Uterus (tissue), 4 donors: ENCODE results near the gene SIPA1L3. TPM values are rescaled to one million over a fixed set of nuclear protein-coding genes. Genes with fewer than 3 reads are reported as not detected.

Experiments
- DNase-seq, 2 donors: peaks; one replicate each; pipeline ENCODE4 v3.0.0-alpha.2; 2019 to 2020
- H3K27ac ChIP-seq, 2 donors: fragments of 200-600 bp; sonication (generic); 1 replicate in 1 of 2; 2 replicates in 1 of 2; pipeline ENCODE4 v1.5.1; 2016 to 2018
- H3K27me3 ChIP-seq, 2 donors: fragments of 200-600 bp; sonication (generic); one replicate each; pipeline ENCODE4 v1.5.1; 2018 to 2019; ENCODE audit warnings: control low read depth in 1 of 2
- H3K36me3 ChIP-seq, 2 donors: fragments of 200-600 bp; sonication (generic); one replicate each; pipeline ENCODE4 v1.5.1; 2019; ENCODE audit warnings: control low read depth in 1 of 2
- H3K4me1 ChIP-seq, 2 donors: fragments of 200-600 bp; sonication (generic); one replicate each; pipeline ENCODE4 v1.5.1; 2018 to 2019; ENCODE audit warnings: control low read depth in 1 of 2
- H3K4me3 ChIP-seq, 2 donors: fragments of 200-600 bp; sonication (generic); 1 replicate in 1 of 2; 2 replicates in 1 of 2; pipeline ENCODE4 v1.5.1; 2018 to 2019; ENCODE audit warnings: mild to moderate bottlenecking in 1 of 2
- H3K9me3 ChIP-seq, 2 donors: fragments of 200-600 bp; sonication (generic); one replicate each; pipeline ENCODE4 v1.5.1; 2019; ENCODE audit warnings: control low read depth in 1 of 2
- POLR2A ChIP-seq, 2 donors: fragments of 450-650 bp; IDR thresholded peaks; one replicate each; pipeline ENCODE4 v1.6.1; 2016; ENCODE audit warnings: antibody characterized with exemption in 2 of 2, mild to moderate bottlenecking in 1 of 2, moderate library complexity in 1 of 2
- intact Hi-C: fragments of 100-400 bp; cut with DNase I; formaldehyde crosslinking; loops from one replicate; pipeline ENCODE4 v1.15.1; 2023; ENCODE audit warnings: low total_unique reads
- total RNA-seq, 4 donors: library from RNA; depleted of rRNA in 3 of 4; stranded (reverse); fragments of >200 nt in 3 of 4; gene quantifications; one replicate each; pipeline versions ENCODE4 v1.1.0 to v1.2.4, GENCODE V29; 2014 to 2023
- TF ChIP-seq, protein P1 (sequence below), 4 experiments: fragments of 200-600 bp in 2 of 4; fragments of 450-650 bp in 2 of 4; sonication (generic) in 2 of 4; IDR thresholded peaks; one replicate each; pipeline ENCODE4 v1.5.1; 2016 to 2019; ENCODE audit warnings: antibody characterized with exemption in 4 of 4, mild to moderate bottlenecking in 2 of 4, moderate library complexity in 1 of 4
- donor health status: DM: yes; HTN: yes; CAD: no.

Gene SIPA1L3
- total RNA-seq, 4 donors from 2014 or later, result 11.5 to 41.8 (median 21.5) TPM

DNA sequence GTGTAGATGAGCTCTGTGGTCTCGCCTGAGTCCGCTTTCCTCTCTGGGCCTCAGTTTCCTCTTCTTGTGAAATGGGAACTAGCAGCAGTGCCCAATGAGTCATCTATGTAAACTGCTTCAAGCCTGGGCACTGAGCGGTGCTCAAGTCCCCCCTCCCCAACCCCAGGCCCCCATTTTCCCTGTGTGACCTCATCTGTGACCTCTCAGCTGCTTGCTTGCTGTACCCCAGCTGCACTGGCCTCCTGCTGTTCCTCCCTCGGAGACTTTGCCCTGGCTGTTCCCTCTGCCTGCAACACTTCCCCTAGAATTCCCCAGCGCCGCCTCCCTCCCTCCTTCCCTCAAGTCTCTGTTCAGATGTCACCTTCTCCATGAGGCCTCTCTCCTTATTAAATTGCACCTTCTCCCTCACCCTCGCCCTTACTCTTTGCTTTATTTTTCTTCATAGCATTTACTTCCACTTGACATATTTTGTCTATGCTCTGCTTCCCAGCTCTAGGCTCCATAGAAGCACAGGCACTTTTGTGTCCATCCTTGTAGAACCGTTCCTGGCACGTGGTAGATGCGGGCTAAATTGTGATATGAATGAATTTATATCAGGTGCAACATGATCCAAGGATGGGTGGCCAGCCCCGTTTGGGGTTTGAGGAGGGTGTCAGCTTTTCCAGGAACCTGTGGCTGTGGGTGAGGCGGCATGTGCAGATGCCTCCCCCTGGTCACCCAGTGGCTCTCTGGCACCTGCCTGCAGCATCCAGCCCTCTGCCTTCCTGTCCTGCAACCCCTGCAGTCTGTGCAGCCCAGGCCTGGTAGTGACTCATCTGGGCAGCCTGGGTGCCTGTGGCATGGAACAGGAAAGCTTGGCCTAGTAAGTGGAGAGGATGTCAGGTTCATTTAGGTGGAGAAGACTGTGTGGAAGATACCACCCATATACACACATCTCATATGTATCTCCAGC, 26.3 kb downstream of the SIPA1L3 start:
- TF ChIP-seq, protein P1, sequence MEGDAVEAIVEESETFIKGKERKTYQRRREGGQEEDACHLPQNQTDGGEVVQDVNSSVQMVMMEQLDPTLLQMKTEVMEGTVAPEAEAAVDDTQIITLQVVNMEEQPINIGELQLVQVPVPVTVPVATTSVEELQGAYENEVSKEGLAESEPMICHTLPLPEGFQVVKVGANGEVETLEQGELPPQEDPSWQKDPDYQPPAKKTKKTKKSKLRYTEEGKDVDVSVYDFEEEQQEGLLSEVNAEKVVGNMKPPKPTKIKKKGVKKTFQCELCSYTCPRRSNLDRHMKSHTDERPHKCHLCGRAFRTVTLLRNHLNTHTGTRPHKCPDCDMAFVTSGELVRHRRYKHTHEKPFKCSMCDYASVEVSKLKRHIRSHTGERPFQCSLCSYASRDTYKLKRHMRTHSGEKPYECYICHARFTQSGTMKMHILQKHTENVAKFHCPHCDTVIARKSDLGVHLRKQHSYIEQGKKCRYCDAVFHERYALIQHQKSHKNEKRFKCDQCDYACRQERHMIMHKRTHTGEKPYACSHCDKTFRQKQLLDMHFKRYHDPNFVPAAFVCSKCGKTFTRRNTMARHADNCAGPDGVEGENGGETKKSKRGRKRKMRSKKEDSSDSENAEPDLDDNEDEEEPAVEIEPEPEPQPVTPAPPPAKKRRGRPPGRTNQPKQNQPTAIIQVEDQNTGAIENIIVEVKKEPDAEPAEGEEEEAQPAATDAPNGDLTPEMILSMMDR (IDR thresholded peaks at IDR 0.05), result no peak
- TF ChIP-seq POLR2A (IDR thresholded peaks at IDR 0.05), result no peak
- no peak overlapping the region for H3K27ac ChIP-seq

DNA sequence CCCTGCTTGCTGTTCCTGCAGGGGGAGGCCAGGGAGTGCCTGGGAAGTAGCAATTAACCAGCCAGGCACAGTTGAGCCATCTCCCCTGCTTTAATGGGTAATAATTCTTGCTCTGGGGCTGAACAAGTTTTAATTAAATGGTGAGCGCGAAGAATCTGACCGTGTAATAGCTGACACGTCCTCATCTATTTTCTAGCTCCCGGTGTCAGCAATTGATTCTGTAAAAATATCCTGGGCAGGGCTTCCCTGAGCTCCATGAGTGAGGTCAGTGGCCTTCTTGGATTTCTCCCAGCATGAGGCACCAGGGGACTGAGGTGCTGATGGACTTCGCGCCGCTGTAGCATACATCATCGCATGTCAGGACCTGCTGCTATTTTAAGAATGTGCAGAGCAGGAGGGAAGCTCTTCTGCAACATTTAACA, 26.9 kb downstream of the SIPA1L3 start:
- no peak overlapping the region for H3K27ac ChIP-seq
- H3K9me3 ChIP-seq, result no peaks in the 10 kb centered on the region
- intact Hi-C loops, result no loop called here
- no peak overlapping the region for H3K4me3 ChIP-seq
- no peaks in the 10 kb centered on the region for H3K36me3 ChIP-seq
- no peaks in the 10 kb centered on the region for H3K4me1 ChIP-seq
- TF ChIP-seq, protein P1 (IDR thresholded peaks at IDR 0.05), result no peak
- TF ChIP-seq POLR2A (IDR thresholded peaks at IDR 0.05), result no peak
- no peaks in the 10 kb centered on the region for H3K27me3 ChIP-seq
- DNase-seq, result no peak

More for the DNA sequence above, 26.3 kb downstream of the SIPA1L3 start:
- DNase-seq, result no peak
- Histone ChIP-seq H3K36me3 (no peaks in the 10 kb centered on the region), H3K4me1 (no peaks in the 10 kb centered on the region), H3K27me3 (no peaks in the 10 kb centered on the region), H3K4me3 (no peak overlapping the region), H3K9me3 (no peaks in the 10 kb centered on the region)
- intact Hi-C loops, result no loop called here

DNA sequence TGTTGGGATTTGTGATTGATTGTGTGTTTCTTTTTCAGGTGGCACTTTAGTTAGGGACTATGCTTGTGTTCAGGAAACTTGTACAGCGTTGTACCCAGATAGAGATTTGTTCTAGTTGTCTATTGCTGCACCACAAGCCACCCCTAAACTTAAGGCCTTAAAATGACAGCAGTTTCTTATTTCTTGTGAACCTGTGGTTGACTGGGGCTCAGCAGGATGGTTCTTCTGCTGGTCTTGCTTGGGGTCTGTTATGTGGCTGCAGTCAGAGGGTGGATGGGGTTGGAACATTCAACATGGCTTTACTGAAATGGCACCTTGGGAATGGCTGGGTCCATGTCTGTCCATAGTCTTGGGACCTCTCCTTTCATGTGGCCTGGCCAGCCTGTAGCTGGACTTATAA, 28.3 kb downstream of the SIPA1L3 start:
- H3K9me3 ChIP-seq, result no peaks in the 10 kb centered on the region
- intact Hi-C loops, result no loop called here
- no peaks in the 10 kb centered on the region for H3K36me3 ChIP-seq

DNA sequence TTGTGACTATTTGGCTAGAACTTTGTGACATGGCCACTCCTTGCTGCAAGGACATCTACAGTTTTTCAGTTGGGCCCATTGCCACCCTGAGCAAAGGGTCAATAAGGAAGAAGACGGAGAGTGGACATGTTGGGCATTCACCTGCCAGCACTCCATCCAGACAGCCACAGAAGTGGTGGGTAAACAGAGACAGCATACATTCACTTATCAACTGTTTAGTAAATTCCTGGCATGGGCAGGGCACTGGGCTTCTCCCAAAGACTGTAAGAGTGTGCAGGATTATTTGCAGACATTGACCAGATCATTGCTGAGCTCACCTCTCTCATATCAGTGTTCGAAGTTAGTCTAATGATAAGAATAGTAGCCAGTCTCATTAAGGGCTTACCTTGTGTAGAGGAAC, 29.2 kb downstream of the SIPA1L3 start:
- H3K27me3 ChIP-seq, result no peaks in the 10 kb centered on the region
- no peaks in the 10 kb centered on the region for H3K4me1 ChIP-seq
- H3K4me3 ChIP-seq, result no peak overlapping the region
- no peaks in the 10 kb centered on the region for H3K9me3 ChIP-seq
- DNase-seq, result no peak
- H3K36me3 ChIP-seq, result no peaks in the 10 kb centered on the region
- no peak overlapping the region for H3K27ac ChIP-seq
- intact Hi-C loops, result no loop called here
- TF ChIP-seq POLR2A (IDR thresholded peaks at IDR 0.05), result no peak
- TF ChIP-seq, protein P1 (IDR thresholded peaks at IDR 0.05), result no peak

More for the DNA sequence above, 28.3 kb downstream of the SIPA1L3 start:
- no peak overlapping the region for H3K27ac ChIP-seq
- no peaks in the 10 kb centered on the region for H3K4me1 ChIP-seq
- no peak for TF ChIP-seq POLR2A (IDR thresholded peaks at IDR 0.05)
- TF ChIP-seq, protein P1 (IDR thresholded peaks at IDR 0.05), result no peak
- no peak overlapping the region for H3K4me3 ChIP-seq
- no peaks in the 10 kb centered on the region for H3K27me3 ChIP-seq
- no peak for DNase-seq

DNA sequence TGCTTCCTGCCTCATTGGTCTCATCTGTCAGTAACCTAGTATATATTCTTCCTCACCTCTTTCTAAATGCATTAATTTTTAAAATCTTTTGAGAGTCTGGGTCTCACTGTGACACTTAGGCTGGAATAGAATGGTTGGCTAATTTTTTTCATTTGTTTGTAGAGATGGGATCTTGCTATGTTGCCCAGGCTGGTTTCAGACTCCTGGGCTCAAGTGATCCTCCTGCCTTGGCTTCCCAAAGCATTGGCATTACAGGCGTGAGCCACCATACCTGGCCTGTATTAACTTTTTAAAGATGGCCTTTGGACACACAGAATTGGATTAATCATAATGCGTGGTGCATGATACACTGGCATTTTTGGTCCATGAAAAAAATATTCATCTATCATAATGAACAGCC, 29.9 kb downstream of the SIPA1L3 start:
- Histone ChIP-seq H3K4me3 (no peak overlapping the region), H3K4me1 (no peaks in the 10 kb centered on the region), H3K9me3 (no peaks in the 10 kb centered on the region), H3K27me3 (no peaks in the 10 kb centered on the region), H3K36me3 (no peaks in the 10 kb centered on the region), H3K27ac (no peak overlapping the region)
- TF ChIP-seq, protein P1 (IDR thresholded peaks at IDR 0.05), result no peak
- no peak for TF ChIP-seq POLR2A (IDR thresholded peaks at IDR 0.05)
- intact Hi-C loops, result no loop called here
- no peak for DNase-seq
